Choroid plexus epithelial cell (primary cell): Measurements from ENCODE around the gene SLC6A20.

Experiments used
- DNase-seq: peaks from one replicate; pipeline ENCODE4 v3.0.0-alpha.2; 2010; ENCODE audit warnings: low read depth
- H3K4me3 ChIP-seq: 2 replicates; pipeline ENCODE4 v1.5.1; 2011; ENCODE audit warnings: low read depth, mild to moderate bottlenecking, control low read depth, low read length, moderate library complexity
- TF ChIP-seq, protein P1 (sequence below): conservative IDR thresholded peaks from 2 replicates; pipeline ENCODE4 v1.5.1; 2011; ENCODE audit warnings: low read depth, mild to moderate bottlenecking, control low read depth, inconsistent platforms, low read length, moderate library complexity

SLC6A20 gene

GRCh38 chr3:45741742-45742460, 54.4 kb downstream of the SLC6A20 start:
- H3K4me3 ChIP-seq: no peak overlapping the region
- TF ChIP-seq, protein P1, sequence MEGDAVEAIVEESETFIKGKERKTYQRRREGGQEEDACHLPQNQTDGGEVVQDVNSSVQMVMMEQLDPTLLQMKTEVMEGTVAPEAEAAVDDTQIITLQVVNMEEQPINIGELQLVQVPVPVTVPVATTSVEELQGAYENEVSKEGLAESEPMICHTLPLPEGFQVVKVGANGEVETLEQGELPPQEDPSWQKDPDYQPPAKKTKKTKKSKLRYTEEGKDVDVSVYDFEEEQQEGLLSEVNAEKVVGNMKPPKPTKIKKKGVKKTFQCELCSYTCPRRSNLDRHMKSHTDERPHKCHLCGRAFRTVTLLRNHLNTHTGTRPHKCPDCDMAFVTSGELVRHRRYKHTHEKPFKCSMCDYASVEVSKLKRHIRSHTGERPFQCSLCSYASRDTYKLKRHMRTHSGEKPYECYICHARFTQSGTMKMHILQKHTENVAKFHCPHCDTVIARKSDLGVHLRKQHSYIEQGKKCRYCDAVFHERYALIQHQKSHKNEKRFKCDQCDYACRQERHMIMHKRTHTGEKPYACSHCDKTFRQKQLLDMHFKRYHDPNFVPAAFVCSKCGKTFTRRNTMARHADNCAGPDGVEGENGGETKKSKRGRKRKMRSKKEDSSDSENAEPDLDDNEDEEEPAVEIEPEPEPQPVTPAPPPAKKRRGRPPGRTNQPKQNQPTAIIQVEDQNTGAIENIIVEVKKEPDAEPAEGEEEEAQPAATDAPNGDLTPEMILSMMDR: no peak
- DNase-seq: no peak

GRCh38 chr3:45741247-45741646, 55.1 kb downstream of the SLC6A20 start:
- H3K4me3 ChIP-seq: no peak overlapping the region
- DNase-seq: no peak
- TF ChIP-seq, protein P1: no peak

- TF ChIP-seq, protein P1: no peak
- H3K4me3 ChIP-seq: no peak overlapping the region
- no peak for DNase-seq
Observed at GRCh38 chr3:45739991-45740390, 56.3 kb downstream of the SLC6A20 start.

GRCh38 chr3:45737234-45737633, 59.1 kb downstream of the SLC6A20 start:
- DNase-seq: no peak
- TF ChIP-seq, protein P1: no peak
- no peak overlapping the region for H3K4me3 ChIP-seq

DNA sequence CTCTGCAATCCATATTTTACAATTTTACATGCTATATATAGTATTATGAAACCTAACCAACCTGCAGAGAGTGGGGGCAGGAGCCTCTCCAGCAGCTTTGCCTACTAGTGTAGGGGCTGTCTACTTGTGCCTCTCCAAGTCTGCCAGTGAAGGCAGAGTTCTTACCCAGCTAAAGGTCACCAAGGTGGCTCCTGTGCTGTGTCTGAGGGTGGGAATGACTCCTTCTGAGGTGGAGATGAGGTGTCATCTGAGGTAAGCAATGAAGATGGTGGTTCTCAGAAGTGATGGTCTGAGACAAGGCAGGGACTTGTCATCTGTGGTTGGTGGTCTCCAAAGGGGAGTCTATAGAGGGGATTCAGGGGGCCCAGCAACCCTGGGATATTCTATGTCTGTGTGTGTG, 59.6 kb downstream of the SLC6A20 start:
- no peak overlapping the region for H3K4me3 ChIP-seq
- TF ChIP-seq, protein P1: no peak
- DNase-seq: no peak

- TF ChIP-seq, protein P1: no peak
- H3K4me3 ChIP-seq: no peak overlapping the region
- DNase-seq: no peak
Observed at GRCh38 chr3:45730409-45731154, 65.8 kb downstream of the SLC6A20 start.
